BLaER1 (cell line): Measurements from ENCODE around the gene HABP4.

Experiments
- H3K27ac ChIP-seq: shearing (Covaris generic); formaldehyde crosslinking; 2 replicates; pipeline ENCODE4 v1.8.1; 2022
- H3K27me3 ChIP-seq: shearing (Covaris generic); formaldehyde crosslinking; 2 replicates; pipeline ENCODE4 v1.8.1; 2022
- H3K36me3 ChIP-seq: shearing (Covaris generic); formaldehyde crosslinking; 2 replicates; pipeline ENCODE4 v1.8.1; 2022
- H3K4me1 ChIP-seq: shearing (Covaris generic); formaldehyde crosslinking; 2 replicates; pipeline ENCODE4 v1.8.1; 2022
- H3K4me2 ChIP-seq: shearing (Covaris generic); formaldehyde crosslinking; 2 replicates; pipeline ENCODE4 v1.8.1; 2022
- H3K4me3 ChIP-seq: shearing (Covaris generic); formaldehyde crosslinking; 2 replicates; pipeline ENCODE4 v1.8.1; 2022
- H3K9ac ChIP-seq: shearing (Covaris generic); formaldehyde crosslinking; 2 replicates; pipeline ENCODE4 v1.8.1; 2022
- H3K9me3 ChIP-seq: shearing (Covaris generic); formaldehyde crosslinking; 2 replicates; pipeline ENCODE4 v1.8.1; 2022
- H4K20me1 ChIP-seq: shearing (Covaris generic); formaldehyde crosslinking; 2 replicates; pipeline ENCODE4 v1.8.1; 2022
- Cebpa-rat ChIP-seq: shearing (Covaris generic); IDR thresholded peaks from 2 replicates; pipeline ENCODE4 v1.8.1; 2022

HABP4 gene

DNA sequence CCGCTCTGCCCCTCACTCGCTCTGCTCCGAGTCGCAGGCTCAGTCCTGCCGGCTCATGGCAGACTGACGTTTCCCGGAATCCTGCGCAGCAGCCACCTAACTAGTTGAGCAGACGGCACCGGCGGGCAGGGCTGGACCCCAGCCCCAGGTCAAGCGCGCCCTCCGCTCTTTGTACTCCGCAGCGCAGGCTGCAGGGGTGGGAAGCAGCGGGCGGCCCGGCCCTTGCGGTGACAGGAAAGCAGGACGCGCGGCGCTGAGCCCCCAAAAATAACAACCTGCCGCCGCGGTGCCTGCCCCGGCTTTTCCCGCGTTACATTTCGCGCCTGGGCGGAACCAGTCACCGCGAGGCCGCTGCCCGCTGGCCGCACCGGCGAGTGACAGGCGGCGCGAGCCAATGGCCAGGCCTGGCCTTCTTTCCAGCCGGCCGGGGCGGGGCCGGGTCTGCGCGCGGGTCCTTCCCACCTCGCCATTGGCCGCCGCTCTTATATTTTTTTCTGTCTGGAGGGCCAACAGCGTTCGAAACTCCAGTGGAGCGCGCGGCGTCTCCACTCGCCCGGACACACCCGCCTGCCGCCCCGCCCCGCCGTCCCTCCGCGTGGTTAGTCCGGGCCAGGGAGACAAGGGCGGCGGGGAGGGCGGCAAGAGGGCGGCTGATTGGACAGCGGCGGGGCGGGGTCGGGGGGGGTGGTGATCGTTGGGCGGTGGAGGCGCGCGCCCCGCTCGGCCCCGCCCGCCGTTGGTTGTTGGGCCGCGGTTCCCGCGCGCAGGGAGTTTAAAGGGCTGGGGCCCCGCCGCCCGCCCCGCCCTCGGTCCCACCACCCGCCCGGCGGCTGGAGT lies 31.7 kb upstream of the HABP4 start, which contains the start of gene ZNF367:
TSS of gene ZNF367 (minus strand) at position 288 of the 837 bp plus-strand sequence. CDS start 338 bp downstream, outside the sequence.
- H3K27ac ChIP-seq, result peak within 1 kb of the TSS; percentile 98
- no peak for TF ChIP-seq Cebpa-rat
- no peaks in the 10 kb centered on the region for H3K36me3 ChIP-seq
- peak within 1 kb of the TSS; percentile 98 for H3K9ac ChIP-seq
- no peaks in the 10 kb centered on the region for H3K27me3 ChIP-seq
- H3K4me1 ChIP-seq, result peaks cover 56% of the 10 kb centered on the region
- H3K4me3 ChIP-seq, result peak within 1 kb of the TSS; percentile 89
- H3K9me3 ChIP-seq, result no peaks in the 10 kb centered on the region
- peaks cover 38% of the 10 kb centered on the region for H4K20me1 ChIP-seq
- peak within 1 kb of the TSS; percentile 90 for H3K4me2 ChIP-seq

DNA sequence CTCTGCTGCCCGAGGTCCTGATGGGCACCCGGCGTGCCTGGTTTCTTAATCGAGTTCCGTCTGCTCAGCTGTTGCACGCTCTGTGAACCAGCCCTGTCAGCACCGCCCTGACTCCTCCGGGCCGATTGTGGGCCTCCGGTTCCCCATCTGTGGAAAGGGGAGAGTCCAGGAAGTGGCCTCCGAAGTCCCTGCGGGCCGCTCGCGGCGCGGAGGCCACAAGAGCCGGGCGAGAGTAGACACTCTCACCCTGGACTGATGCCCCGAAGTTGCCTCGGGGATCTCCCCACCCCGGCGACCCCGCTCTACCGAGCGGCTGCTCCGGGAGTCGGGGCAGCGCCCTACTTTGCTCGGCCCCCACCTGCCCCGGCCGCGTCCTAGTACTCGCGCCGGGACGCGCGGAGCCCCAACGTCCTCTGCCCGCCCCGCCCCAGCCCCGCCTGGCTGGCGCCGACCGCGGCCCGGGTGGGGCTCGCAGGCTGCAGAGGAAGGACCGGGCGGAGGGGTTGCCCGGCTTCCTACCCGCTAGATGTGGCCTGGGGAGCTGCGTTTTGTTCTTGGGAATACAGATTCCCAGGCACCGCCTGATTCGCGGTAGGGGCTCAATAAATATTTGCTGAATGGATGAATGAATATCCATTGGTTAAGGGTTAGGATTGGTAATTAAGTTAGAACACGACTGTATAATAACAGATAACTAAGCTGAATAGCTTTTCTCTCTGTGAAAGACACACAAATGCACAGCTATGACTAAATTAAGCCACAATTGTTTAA lies 30.9 kb upstream of the HABP4 start:
- H3K4me1 ChIP-seq, result peaks cover 48% of the 10 kb centered on the region
- peak overlapping the region; percentile 98 for H3K9ac ChIP-seq
- H3K27ac ChIP-seq, result peak overlapping the region; percentile 90
- no peaks in the 10 kb centered on the region for H3K9me3 ChIP-seq
- H4K20me1 ChIP-seq, result peaks cover 30% of the 10 kb centered on the region
- H3K36me3 ChIP-seq, result no peaks in the 10 kb centered on the region
- no peaks in the 10 kb centered on the region for H3K27me3 ChIP-seq
- peak overlapping the region; percentile 77 for H3K4me2 ChIP-seq
- peak overlapping the region; percentile 89 for H3K4me3 ChIP-seq
- TF ChIP-seq Cebpa-rat, result no peak

DNA sequence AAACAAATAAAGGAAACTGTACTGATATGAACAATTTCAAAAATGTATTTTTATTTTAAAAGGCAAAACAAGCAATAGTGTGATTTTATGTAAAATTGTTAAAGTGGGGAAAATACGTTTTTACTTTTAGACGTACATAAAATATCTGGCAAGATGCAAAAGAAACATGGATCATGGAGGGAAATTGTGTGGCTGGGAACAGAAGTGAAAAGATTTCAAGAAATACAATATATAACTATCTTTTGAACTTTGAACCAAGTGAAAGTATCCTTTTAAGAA lies 30.3 kb upstream of the HABP4 start:
- TF ChIP-seq Cebpa-rat, result no peak
- peak overlapping the region; percentile 98; the same call in 1 of the 2 replicates for H3K9ac ChIP-seq

DNA sequence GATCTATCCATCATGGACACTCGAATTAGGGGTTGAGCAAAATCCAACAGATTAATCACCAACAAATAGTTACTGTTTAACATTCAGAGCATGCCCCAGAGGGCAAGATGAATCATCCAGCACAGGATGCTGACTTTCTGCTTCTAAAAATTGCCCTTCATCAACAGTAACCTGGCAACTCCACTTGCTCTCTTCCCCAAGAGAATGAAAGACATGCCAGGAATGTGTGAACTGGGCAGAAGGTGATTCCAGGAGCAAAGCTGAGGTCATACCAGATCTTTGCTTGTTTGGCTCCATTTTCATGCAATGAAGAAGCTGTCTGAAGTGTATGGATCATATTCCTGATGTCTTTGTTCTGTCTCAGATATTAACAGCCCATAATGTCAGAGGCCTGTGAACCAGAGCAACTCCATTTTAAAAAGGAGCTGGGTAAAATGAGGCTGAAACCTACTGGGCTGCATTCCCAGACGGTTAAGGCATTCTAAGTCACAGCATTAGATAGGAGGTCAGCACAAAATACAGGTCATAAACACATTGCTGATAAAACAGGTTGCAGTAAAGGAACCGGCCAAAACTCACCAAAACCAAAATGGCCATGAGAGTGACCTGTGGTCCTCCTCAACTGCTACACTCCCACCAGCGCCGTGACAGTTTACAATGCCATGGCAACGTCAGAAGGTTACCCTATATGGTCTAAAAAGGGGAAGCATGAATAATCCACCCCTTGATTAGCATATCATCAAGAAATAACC lies 29.3 kb upstream of the HABP4 start:
- peak overlapping the region; percentile 90 for H3K27ac ChIP-seq
- H3K4me3 ChIP-seq, result peak overlapping the region; percentile 89; the same call in 1 of the 2 replicates
- H3K9me3 ChIP-seq, result no peaks in the 10 kb centered on the region
- TF ChIP-seq Cebpa-rat, result no peak
- peaks cover 15% of the 10 kb centered on the region; the same call in 1 of the 2 replicates for H4K20me1 ChIP-seq
- H3K4me2 ChIP-seq, result peak overlapping the region; percentile 77
- no peaks in the 10 kb centered on the region for H3K36me3 ChIP-seq
- H3K9ac ChIP-seq, result peak overlapping the region; percentile 98; the same call in 1 of the 2 replicates
- H3K4me1 ChIP-seq, result peaks cover 32% of the 10 kb centered on the region
- H3K27me3 ChIP-seq, result no peaks in the 10 kb centered on the region

More for the DNA sequence above, 30.3 kb upstream of the HABP4 start:
- H3K4me1 ChIP-seq, result peaks cover 43% of the 10 kb centered on the region
- no peaks in the 10 kb centered on the region for H3K9me3 ChIP-seq
- H3K27ac ChIP-seq, result peak overlapping the region; percentile 90
- H4K20me1 ChIP-seq, result peaks cover 25% of the 10 kb centered on the region; the same call in 1 of the 2 replicates
- H3K4me3 ChIP-seq, result peak overlapping the region; percentile 89
- no peaks in the 10 kb centered on the region for H3K27me3 ChIP-seq
- H3K4me2 ChIP-seq, result peak overlapping the region; percentile 77
- no peaks in the 10 kb centered on the region for H3K36me3 ChIP-seq

DNA sequence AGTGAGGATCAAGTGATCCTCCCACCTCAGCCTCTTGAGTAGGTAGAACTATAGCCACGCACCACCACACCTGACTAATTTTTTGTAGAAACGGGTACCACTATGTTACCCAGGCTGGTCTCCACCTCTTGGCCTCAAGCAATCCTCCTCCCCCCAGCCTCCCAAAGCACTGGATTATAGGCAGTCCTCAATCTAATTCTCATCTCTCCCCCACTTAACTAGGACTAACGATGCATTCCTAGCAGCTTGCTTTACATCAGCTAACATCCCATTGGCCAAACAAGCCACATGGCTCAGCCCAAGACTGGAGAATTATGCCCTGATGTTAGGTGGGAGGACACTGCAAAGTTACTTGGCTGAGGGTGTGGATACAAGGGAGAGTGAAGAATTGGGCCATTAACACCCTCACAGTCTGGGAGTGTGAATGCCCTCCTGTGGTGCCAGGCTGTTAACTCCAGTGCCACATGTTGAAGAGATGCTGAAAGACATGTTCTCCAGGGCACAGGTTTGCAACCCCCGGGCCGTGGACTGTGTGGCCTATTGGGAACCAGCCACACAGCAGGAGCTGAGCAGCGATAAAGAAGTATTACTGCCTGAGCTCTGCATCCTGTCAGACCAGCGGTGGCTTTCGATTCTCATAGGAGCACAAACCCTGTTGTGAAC lies 26.5 kb upstream of the HABP4 start:
- no peak overlapping the region for H3K9ac ChIP-seq

DNA sequence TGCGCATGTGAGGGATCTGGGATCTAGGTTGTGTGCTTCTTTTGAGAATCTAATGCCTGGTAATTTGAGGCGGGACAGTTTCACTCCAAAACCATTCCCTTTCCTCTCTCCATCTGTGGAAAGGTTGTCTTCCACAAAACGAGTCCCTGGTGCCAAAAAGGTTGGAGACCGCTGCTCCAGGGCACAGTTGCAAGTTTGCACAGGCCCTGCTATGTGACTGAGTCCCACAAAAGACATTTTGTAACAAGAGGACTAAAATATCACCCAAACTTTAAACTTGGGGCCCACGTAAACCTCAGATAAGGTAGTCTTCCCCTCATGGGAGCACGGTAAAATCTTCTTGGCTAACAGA lies 26.0 kb upstream of the HABP4 start:
- Histone ChIP-seq H3K9me3 (no peaks in the 10 kb centered on the region), H3K4me3 (no peak overlapping the region), H3K27me3 (no peaks in the 10 kb centered on the region), H3K27ac (no peak overlapping the region), H3K4me1 (peaks cover 27% of the 10 kb centered on the region), H4K20me1 (no peaks in the 10 kb centered on the region), H3K36me3 (no peaks in the 10 kb centered on the region), H3K9ac (no peak overlapping the region), H3K4me2 (no peak overlapping the region)
- no peak for TF ChIP-seq Cebpa-rat

More for the DNA sequence above, 26.5 kb upstream of the HABP4 start:
- Histone ChIP-seq H3K36me3 (no peaks in the 10 kb centered on the region), H3K4me1 (peaks cover 27% of the 10 kb centered on the region), H4K20me1 (no peaks in the 10 kb centered on the region), H3K27me3 (no peaks in the 10 kb centered on the region), H3K27ac (no peak overlapping the region), H3K4me2 (no peak overlapping the region), H3K9me3 (no peaks in the 10 kb centered on the region), H3K4me3 (no peak overlapping the region)
- TF ChIP-seq Cebpa-rat, result no peak

DNA sequence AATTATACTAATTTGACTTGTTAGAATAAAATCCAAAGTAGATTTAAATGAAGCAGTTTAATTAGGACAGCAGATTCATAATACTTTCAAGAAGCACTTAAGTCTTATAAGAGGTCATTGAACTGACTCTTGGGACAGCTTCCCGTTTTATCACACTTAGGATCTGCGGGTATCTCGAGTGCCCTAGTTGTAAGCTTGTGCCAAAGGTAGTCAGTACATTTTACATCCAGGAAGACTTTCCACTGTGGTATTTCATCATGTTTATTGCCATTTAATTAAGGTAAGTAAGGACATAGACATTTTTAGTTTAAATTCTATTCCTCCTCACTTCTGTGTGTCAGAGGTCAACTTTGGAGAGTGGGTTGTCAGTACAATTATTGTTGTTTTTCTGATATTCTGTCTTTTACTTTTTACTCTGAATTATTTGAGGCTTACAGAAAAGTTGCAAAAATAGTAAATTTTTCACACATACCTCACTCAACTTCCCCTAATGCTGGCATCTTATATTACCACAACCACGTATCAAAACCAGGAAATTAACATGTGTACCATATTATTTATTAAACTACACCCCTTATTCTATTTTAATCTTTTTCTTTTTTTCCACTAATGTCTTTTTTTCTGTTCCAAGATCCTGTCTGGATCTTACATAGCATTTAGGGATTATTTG lies 24.3 kb upstream of the HABP4 start:
- no peak overlapping the region for H3K27ac ChIP-seq
- no peak overlapping the region for H3K4me2 ChIP-seq
- no peaks in the 10 kb centered on the region for H4K20me1 ChIP-seq
- no peak for TF ChIP-seq Cebpa-rat
- no peak overlapping the region for H3K4me3 ChIP-seq
- no peaks in the 10 kb centered on the region for H3K36me3 ChIP-seq
- H3K4me1 ChIP-seq, result peaks cover 14% of the 10 kb centered on the region
- no peaks in the 10 kb centered on the region for H3K9me3 ChIP-seq
- H3K9ac ChIP-seq, result no peak overlapping the region
- H3K27me3 ChIP-seq, result no peaks in the 10 kb centered on the region

DNA sequence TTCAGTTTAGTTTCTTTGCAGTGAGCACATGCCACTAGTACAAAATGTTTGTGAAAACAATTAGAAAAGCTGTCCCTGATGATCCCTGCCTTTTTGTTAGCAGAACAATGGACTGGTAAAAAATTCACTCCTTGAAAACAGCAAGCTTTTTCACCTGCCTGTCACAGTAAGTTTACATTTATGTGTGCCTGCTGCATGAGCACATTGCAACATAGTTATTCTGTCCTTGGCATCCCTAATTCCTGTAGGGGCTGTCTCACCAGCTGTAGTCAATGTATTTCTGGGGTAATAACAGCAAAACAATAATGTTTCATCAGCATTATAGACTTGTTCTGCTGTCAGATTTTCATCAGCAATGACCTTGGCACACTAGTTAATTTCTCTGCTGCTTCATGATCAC lies 20.2 kb upstream of the HABP4 start:
- TF ChIP-seq Cebpa-rat, result no peak
- Histone ChIP-seq H3K4me1 (peaks cover 5% of the 10 kb centered on the region; the same call in 1 of the 2 replicates), H4K20me1 (no peaks in the 10 kb centered on the region), H3K27me3 (no peaks in the 10 kb centered on the region), H3K9me3 (no peaks in the 10 kb centered on the region), H3K4me2 (no peak overlapping the region), H3K4me3 (no peak overlapping the region), H3K36me3 (no peaks in the 10 kb centered on the region), H3K9ac (no peak overlapping the region), H3K27ac (no peak overlapping the region)

DNA sequence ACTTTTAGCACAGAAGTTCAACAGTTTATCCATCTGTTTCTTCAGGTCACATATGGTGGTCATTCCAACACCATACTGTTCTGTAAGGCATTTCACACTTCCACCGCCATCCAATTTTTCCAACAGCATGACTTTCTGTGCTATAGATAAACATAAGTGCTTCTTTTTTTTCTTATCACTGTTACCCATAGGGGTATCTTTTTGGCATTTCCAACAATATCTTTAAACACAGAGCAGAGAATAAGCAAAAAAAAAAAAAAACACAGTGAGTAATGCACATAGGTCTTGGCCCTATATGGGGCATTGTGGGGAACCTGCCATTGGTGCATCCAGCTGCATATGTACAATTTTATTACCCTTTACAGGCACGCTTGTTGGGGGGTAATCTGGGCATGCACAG lies 19.6 kb upstream of the HABP4 start:
- Histone ChIP-seq H3K4me3 (no peak overlapping the region), H3K9me3 (no peaks in the 10 kb centered on the region), H3K9ac (no peak overlapping the region), H3K27ac (no peak overlapping the region), H3K27me3 (no peaks in the 10 kb centered on the region), H3K4me1 (peaks cover 5% of the 10 kb centered on the region; the same call in 1 of the 2 replicates), H3K4me2 (no peak overlapping the region), H4K20me1 (no peaks in the 10 kb centered on the region), H3K36me3 (no peaks in the 10 kb centered on the region)
- TF ChIP-seq Cebpa-rat, result no peak
